MG63 (cell line): ENCODE results near the gene SLC12A8. TPM values are rescaled to one million over a fixed set of nuclear protein-coding genes. Genes with fewer than 3 reads are reported as not detected.

Source experiments
- DNase-seq: peaks from one replicate; pipeline ENCODE4 v3.0.0-alpha.2; 2020
- H3K27me3 ChIP-seq: fragments of 250-450 bp; sonication (Bioruptor Pico); 2 replicates; pipeline ENCODE4 v1.5.1; 2020; ENCODE audit warnings: mild to moderate bottlenecking, moderate library complexity
- H3K36me3 ChIP-seq: fragments of 250-450 bp; sonication (Bioruptor Pico); 2 replicates; pipeline ENCODE4 v1.5.1; 2020; ENCODE audit warnings: mild to moderate bottlenecking, moderate library complexity
- H3K4me3 ChIP-seq: fragments of 250-450 bp; sonication (Bioruptor Pico); 2 replicates; pipeline ENCODE4 v1.5.1; 2020; ENCODE audit warnings: mild to moderate bottlenecking, moderate library complexity
- H3K9me3 ChIP-seq: fragments of 250-450 bp; sonication (Bioruptor Pico); 2 replicates; pipeline ENCODE4 v1.5.1; 2020; ENCODE audit warnings: mild to moderate bottlenecking, moderate library complexity
- total RNA-seq: library from RNA; depleted of rRNA; stranded (reverse); fragments of >200 nt; shearing (Covaris generic); gene quantifications from 2 replicates; pipeline ENCODE4 v1.2.3, GENCODE V29; 2014; ENCODE audit warnings: low replicate concordance

SLC12A8 gene
- total RNA-seq, 1 experiment from 2014 or later: 52.7 TPM

DNA sequence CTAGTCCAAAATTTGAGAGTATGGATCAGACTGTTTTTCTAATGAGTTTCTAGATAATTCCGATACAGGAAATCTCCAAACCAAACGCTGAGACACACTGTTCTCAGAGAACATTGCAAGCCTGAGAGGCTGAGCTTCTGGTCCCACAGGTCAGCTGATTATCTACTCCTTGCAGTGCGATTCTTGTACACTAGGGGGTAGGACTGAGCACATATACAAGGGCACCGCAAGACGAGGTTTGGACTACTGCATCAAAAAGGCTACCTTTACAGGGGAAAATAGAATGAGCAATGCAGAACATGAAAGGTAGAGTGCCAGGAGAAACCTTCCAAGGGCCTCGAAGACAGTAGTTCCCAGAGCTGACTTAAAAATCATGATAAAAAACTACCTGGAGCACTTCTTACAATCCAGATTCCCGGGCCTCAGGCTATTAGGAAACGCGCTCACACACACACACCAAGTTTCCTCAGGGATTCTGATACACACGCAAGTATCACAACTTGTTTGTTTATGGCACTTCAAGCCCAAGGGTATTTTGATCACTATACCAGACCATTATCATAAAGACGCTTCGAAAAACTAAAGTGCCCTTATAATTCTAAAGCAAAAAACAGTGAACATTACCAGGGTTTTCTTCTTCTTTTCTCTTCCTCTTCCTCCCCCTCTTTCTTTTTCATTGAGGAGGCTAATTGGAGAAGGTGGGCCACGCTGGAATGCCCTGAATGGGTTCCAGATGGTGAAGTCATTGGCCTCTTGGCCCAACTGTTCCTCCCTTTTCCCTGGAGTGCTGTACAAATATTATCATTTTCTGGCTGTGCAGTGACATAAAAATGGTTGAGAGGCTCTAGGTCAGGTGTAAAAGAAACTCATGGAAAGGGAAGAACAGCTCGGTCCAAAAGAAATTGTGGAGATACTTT is 61.8 kb downstream of the SLC12A8 start:
- no peaks in the 10 kb centered on the region for H3K27me3 ChIP-seq
- no peak for DNase-seq
- no peak overlapping the region for H3K4me3 ChIP-seq
- no peaks in the 10 kb centered on the region for H3K36me3 ChIP-seq
- no peaks in the 10 kb centered on the region for H3K9me3 ChIP-seq

DNA sequence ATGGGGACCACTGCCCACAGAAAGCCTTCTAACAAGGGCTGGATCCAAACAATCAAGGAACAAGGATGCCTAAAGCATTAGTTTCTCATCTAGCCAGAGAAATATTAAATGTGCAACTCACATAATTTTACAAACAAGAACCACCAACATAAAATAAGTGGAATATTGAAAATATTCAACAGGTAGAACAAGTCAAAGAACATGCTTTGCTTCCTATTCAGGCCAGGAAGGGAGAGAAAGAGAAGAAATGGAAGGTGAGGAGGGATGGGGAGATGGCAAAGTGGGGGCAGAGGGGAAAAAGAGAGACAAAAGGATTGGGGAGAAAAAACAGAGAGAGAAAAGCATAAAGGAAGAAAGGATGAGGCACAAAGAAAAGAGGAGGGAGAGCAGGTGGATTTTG is 63.1 kb downstream of the SLC12A8 start:
- no peak for DNase-seq
- H3K4me3 ChIP-seq: no peak overlapping the region
- H3K36me3 ChIP-seq: no peaks in the 10 kb centered on the region
- no peaks in the 10 kb centered on the region for H3K9me3 ChIP-seq
- no peaks in the 10 kb centered on the region for H3K27me3 ChIP-seq

DNA sequence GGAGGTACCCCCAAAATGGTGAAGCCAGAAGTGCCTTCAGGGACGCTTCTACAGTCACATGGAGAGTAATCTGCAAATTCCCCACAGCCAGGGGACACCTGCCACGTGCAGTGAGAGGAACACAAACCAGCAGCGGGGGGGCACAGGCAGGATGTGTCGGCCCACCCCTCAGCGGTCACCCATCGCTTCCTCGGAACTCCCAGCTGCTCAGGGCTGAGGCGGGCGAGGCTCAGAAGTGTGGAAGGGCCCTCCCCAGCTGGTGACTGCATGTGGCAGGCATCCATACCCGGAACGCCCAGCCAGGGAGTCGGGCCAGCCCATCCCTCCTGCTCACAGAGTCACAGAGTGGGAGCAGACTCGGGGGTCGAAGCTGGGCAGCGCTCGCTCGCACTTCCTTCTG is 63.7 kb downstream of the SLC12A8 start:
- Histone ChIP-seq H3K27me3 (no peaks in the 10 kb centered on the region), H3K4me3 (no peak overlapping the region), H3K9me3 (no peaks in the 10 kb centered on the region), H3K36me3 (no peaks in the 10 kb centered on the region)
- peak; percentile 77 for DNase-seq

DNA sequence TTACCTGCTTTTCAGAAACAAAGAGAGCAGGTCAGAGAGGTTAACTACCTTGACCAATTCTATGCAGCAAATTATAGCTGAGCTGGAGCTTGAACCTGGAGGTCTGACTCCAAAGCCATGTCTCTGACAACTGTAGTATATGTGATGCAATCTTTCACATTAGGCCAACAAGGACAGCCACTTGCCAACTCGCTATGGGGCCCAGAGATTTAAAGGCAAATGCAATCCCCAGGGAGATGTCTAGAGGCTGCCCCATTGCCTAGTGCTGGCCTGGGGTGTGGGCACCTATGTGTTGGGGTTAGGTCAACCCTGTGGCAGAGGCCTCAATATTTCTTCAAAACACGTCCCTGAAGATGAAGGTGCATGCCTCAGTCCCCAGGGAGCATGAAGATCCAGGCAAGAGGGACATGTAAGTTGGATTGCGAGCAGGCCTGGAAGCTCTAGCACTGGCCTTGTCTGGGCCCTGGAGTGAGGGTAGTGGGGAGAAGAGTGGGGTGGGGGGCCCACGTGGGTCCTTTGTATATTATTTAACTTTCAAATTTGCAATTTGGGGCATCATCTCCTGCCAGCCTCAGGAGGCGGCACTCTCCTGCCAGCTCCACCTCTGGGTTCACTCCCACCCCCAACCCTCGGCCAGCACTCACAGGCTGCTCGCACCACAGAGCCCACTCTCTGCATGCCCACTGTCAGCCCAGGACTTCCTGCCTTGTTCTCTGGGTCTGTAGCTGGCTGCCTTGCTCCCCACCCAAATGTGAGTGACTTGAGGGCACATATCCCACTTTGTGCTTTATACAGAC is 64.3 kb downstream of the SLC12A8 start:
- Histone ChIP-seq H3K36me3 (no peaks in the 10 kb centered on the region), H3K4me3 (no peak overlapping the region), H3K9me3 (no peaks in the 10 kb centered on the region), H3K27me3 (no peaks in the 10 kb centered on the region)
- no peak for DNase-seq

DNA sequence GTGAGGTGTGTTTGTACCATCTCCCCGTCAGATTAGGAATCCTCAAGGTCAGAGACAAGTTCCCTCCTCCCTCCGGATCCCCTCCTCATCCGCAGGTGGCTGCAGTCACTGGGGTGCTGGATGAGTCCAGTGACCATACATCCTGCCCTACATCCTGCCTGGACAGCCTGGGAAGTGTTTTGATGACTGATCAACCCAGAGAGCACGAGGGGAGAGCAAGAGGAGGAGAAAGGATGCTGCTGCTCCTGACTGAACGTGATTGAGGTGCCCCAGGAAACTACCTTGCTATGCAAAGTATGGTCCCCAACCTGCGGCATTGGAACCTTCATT is 65.1 kb downstream of the SLC12A8 start:
- Histone ChIP-seq H3K27me3 (no peaks in the 10 kb centered on the region), H3K4me3 (no peak overlapping the region), H3K36me3 (no peaks in the 10 kb centered on the region), H3K9me3 (no peaks in the 10 kb centered on the region)
- DNase-seq: no peak

DNA sequence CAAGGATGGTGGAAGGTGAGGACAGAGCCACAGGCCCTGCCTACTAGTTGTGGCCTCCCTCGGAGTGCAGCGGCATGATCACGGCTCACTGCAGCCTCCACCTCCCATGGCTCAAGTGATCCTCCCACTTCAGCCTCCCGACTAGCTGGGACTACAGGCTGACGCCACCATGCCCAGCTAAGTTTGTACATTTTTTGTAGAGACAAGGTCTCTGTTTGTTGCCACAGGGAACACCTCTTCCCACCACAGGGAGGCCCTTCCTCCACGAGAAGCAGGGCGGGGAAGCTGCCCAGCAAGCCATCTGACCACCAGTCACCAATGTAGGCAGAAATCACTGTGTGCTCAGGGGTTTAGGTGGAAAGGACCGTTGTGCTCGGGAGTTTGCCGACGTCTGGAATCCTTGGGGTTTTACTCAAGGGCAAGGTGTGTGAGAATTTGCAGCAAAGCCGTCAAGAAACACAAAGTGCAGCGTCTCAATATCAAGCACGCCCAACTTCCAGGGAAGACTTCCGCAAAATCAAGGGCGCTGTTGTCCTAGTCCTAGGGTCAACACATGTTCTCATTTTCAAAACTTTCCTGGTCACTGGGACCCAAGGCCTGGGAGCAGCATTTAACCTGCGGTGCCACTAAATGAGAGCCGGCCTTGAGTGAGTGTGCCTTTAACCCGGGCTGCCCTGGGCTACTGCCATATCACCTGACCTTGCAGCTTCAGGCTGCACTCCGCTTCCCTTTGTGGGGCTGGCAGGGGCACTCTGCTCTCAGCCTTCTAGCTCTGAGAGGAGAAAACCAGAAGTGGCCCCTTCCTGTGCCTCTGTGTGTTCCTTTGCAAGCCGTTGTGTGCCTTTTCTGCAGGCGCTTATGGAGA is 65.7 kb downstream of the SLC12A8 start:
- Histone ChIP-seq H3K36me3 (no peaks in the 10 kb centered on the region), H3K27me3 (no peaks in the 10 kb centered on the region), H3K9me3 (no peaks in the 10 kb centered on the region), H3K4me3 (no peak overlapping the region)
- no peak for DNase-seq

DNA sequence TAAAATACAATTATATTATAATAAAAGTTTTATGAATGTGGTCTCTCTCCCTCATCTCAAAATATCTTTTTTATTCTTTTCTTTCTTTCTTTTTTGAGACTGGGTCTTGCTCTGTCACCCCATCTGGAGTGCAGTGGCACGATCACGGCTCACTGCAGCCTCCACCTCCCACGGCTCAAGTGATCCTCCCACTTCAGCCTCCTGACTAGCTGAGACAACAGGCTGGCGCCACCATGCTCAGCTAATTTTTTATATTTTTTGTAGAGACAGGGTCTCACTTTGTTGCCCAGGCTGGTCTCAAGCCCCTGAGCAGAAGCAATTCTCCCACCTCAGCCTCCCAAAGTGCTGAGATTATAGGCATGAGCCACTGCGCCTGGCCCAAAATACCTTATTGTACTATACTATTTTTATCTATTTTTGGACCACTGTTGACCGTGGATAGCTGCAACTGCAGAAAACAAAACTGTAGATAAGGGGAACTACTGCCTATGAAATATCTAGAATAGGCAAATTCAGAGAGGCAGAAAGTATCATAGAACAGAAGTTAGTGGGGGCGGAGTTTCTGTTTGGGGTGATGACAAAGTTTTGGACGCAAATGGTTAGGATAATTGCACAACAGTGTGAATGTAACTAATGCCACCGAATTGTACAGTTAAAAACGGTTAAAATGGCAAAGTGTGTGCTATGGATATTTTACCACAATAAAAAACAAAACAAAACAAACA is 66.6 kb downstream of the SLC12A8 start:
- no peak overlapping the region for H3K4me3 ChIP-seq
- H3K9me3 ChIP-seq: no peaks in the 10 kb centered on the region
- H3K27me3 ChIP-seq: no peaks in the 10 kb centered on the region
- DNase-seq: no peak
- no peaks in the 10 kb centered on the region for H3K36me3 ChIP-seq

DNA sequence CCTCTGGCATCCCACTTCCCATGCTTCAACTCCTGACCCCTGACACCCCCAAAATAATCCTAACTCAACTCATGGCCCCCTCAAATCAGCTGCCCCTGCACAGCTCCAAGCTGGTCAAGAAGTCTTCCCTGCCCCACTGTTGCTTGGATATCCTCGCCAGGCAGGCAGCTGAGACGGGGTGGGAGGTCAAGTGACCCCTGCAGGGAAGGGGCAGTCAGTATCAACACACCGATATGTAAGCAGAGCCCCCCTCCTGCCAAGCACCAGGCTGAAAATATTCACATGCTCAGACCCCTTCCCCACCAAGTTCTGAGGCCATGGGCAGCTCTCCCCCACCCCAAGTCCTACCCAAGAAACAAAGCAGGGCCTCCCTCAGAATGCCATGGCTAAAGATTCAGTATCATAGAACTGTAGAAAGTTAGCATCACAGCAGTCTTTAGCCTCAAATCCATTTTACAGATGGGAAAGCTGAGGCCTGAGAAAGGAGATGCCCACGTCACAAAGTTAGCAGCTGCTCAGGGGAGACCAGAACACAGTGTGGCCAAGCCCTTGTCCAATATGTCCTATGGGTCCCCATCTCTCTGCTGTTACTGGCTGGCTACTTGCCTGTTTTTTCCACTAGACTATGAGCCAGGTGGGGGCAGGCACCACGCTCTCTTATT is 67.8 kb downstream of the SLC12A8 start:
- no peaks in the 10 kb centered on the region for H3K36me3 ChIP-seq
- H3K4me3 ChIP-seq: no peak overlapping the region
- DNase-seq: no peak
- no peaks in the 10 kb centered on the region for H3K27me3 ChIP-seq
- no peaks in the 10 kb centered on the region for H3K9me3 ChIP-seq

DNA sequence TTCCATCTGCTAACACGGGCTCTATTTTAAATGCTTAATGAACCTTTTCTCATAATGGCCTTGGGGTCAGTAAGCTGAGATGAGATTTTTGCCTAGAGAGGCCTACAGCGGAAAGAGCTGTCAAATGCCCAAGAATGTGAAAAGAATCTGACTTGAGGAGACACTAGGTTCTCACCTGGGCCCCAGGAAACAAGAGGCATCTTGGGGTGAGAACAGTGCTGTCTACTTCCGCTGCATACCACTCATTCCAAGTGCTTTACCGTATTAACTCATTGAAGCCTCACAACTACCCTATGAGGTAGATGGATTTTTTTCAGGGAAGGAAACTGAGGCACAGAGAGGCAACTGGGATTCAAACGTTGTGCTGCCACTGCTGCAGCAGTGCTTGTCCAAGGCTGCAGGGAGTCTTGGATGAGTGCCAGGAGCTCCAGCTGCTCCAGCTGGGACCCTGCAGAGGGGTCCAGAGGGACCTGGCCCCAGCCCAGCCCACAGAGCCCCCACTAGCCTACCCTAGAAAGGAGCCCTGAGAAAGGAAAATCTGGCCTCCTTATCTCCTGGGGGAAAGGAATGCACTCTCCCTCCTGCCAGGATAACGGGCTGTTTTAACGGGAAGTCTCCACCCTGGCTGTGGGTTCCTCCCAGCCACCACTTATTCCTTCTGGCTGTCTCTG is 68.4 kb downstream of the SLC12A8 start:
- H3K4me3 ChIP-seq: no peak overlapping the region
- no peaks in the 10 kb centered on the region for H3K9me3 ChIP-seq
- H3K36me3 ChIP-seq: no peaks in the 10 kb centered on the region
- no peaks in the 10 kb centered on the region for H3K27me3 ChIP-seq
- peak; percentile 54 for DNase-seq

DNA sequence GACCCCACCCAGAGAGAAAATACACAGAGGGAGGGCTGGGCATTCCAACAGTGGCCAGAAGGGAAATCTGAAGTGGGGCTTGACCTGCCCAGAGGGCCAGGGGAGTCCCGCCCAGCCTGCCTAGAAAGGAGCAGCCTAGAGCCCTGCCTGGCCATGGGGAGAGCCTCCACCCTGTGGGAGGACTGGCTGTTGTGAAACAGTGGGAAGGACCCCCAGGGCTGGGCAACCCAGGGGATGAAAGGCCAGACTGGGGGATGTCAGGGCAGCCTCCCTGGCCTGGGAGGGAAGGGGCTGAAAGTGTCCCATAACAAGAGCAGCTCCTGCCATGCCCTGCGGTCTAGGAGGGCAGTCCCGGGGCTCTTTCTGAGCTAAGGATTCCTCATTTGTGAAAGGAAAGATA is 69.0 kb downstream of the SLC12A8 start:
- no peaks in the 10 kb centered on the region for H3K27me3 ChIP-seq
- no peak for DNase-seq
- no peaks in the 10 kb centered on the region for H3K36me3 ChIP-seq
- H3K4me3 ChIP-seq: no peak overlapping the region
- H3K9me3 ChIP-seq: no peaks in the 10 kb centered on the region

DNA sequence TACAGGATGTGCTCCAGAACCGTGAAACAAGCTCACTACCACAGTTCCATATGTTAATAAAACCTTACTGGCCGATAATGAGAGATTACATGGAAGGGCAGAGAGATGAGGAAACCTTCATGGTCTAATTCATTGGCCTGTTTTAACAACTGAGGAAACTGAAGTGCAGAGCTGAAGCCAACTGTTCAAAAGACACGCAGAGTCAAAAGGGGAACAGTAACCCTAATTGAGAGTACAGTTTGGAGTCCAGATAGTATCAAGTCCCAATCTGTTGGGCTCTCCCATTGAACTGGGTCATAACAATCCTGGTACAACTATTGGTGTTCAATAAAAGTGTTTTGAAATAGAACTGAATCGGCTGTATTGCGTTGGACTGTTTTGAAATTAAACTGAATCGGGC is 69.6 kb downstream of the SLC12A8 start:
- Histone ChIP-seq H3K4me3 (no peak overlapping the region), H3K36me3 (no peaks in the 10 kb centered on the region), H3K9me3 (no peaks in the 10 kb centered on the region), H3K27me3 (no peaks in the 10 kb centered on the region)
- no peak for DNase-seq

DNA sequence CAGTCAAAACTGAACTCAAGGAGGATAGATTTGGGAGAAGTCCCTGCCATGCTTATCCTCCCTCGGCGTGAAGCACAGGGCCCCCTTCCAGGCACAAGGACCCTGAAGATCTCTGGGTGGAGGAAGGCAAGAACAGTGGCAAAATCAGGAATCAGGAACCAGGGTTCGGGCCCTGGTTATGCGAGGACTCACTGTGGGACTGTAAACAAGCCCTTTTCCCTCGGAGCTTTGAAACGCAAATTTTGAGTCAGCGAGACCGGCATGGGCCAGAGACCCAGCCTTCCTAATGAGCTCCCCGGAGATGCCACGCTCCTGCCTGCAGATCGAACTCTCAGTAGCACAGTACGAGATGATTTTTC is 70.1 kb downstream of the SLC12A8 start:
- no peaks in the 10 kb centered on the region for H3K9me3 ChIP-seq
- H3K27me3 ChIP-seq: no peaks in the 10 kb centered on the region
- no peaks in the 10 kb centered on the region for H3K36me3 ChIP-seq
- DNase-seq: no peak
- H3K4me3 ChIP-seq: no peak overlapping the region

DNA sequence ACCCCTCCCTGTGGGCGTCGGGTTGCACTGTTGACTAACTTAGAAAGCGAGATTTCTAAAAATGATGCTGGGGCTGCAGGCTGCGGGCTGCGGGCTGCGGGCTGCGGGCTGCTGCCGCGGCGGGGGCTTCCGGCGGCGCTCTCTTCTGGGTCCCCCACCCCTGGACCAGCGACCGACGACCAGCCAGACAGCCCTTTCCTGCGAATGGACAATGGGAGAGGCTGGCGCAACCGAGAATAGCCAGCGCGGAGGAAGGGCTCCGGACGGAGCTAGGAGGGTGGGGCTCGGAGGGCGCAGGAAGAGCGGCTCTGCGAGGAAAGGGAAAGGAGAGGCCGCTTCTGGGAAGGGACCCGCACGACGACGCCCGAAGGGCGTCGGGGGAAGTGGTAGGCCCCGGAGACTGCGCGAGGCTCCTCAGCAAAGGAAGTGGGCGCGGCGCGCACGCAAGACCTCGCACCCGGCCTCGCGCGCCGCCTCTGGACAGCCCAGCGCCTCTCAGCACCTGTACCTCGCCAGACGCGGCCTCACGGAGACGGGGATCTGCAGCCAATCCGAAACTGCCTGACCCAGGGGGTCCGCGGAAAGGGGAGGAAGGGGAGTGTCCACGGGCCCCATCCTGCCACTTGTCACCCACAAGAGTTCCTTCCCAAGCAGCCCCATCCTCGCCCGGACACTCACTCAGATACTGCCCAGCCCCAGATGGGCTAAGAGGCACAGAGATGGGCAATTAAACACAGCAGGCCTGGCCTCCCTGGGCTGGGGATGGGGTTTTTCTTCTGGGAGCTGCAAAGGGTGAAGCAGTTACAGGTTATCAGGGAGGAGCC is 70.7 kb downstream of the SLC12A8 start:
- Histone ChIP-seq H3K27me3 (no peaks in the 10 kb centered on the region), H3K4me3 (no peak overlapping the region), H3K9me3 (no peaks in the 10 kb centered on the region), H3K36me3 (no peaks in the 10 kb centered on the region)
- DNase-seq: no peak

DNA sequence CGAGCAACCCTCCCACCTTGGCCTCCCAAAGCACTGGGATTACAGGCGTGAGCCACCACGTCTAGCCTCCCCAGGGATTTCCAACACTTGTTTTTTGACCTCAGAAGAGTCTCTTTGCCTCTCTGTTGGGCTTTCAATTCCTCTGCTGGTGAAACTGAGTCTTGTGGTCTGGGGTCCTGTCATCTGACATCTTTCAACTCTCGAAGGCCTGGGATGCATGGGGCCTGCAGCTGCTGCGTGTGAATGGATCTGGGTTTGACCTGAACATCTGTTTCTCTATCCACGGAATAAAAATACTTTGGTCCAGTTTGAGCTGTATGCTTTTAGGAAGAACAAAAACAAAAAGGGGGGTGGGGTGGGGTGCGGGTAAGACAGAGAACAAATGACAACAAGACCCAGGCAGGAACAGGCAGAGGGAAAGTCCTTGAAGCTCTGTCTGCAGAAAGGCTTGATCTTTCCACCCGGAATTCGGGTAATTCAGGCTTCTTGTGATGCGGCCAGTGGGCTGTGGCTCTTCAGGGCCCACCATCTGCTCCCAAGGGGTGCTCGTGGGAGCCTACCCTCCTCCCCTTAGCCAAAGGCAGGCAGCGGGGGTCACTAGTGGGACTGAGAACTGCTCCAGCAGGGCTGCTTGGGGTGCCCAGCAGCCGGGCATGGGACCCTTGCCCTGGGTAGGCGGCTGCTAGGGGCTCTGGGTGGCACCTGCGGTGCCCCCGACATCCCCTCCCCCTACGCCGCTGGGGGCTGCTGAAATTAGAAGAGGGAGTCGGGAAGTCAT is 71.5 kb downstream of the SLC12A8 start:
- Histone ChIP-seq H3K4me3 (no peak overlapping the region), H3K36me3 (no peaks in the 10 kb centered on the region), H3K27me3 (no peaks in the 10 kb centered on the region), H3K9me3 (no peaks in the 10 kb centered on the region)
- no peak for DNase-seq
